ENCODE data around the gene UBE2E2. TPM values are rescaled to one million over a fixed set of nuclear protein-coding genes. Genes with fewer than 3 reads are reported as not detected.
"Not testable (repeated sequence)": the region's sequence is repeated elsewhere in the genome, so short reads cannot be mapped to it uniquely, and the experiment has no call there.

The UBE2E2 gene
- total and polyA plus RNA-seq, 7 experiments from 2014 or later, result 2.4 to 28.8 (median 15.3) TPM

- Mint-ChIP-seq H3K9me3 (peaks cover 0 to 3% (median 0%) of the 10 kb centered on the region in 11 donors), H3K27ac (no peak overlapping the region), H3K27me3 (no peaks in the 10 kb centered on the region), H3K36me3 (peaks cover 0 to 8% (median 4%) of the 10 kb centered on the region in 5 donors), H3K4me1 (peaks cover 0 to 21% (median 12%) of the 10 kb centered on the region in 7 donors), H3K4me3 (no peak overlapping the region)
- ATAC-seq (no peak), DNase-seq (no peak)
- no peak overlapping the region for H3K27ac ChIP-seq (ENCODE audit: low read depth, low read length)
- H3K4me1 ChIP-seq (ENCODE audit: control insufficient read depth in 2 of 2, insufficient read depth in 2 of 2, low read length in 2 of 2), result peaks cover 0 to 2% of the 10 kb centered on the region in 2 donors
- H3K4me3 ChIP-seq (ENCODE audit: low read length), result no peak overlapping the region
- intact Hi-C loops (cut with micrococcal nuclease), result no loop called here
- no peaks in the 10 kb centered on the region for H3K36me3 ChIP-seq (ENCODE audit: control insufficient read depth in 2 of 3, insufficient read depth in 3 of 3, low read length in 3 of 3)
- CTCF ChIA-PET, result no interaction called here
- H3K9me3 ChIP-seq (ENCODE audit: control insufficient read depth in 2 of 3, low read length in 3 of 3), result no peaks in the 10 kb centered on the region
- POLR2A ChIA-PET, result interaction anchor here (0.8 to 1.1 kb wide), 2 partner anchors 13 to 495 kb away, joined by 3 read pairs; no protein-coding TSS in a partner anchor
- H3K27me3 ChIP-seq (ENCODE audit: control insufficient read depth in 2 of 2, insufficient read depth in 2 of 2, low read length in 2 of 2), result no peaks in the 10 kb centered on the region
These were observed 127.4 kb downstream of the UBE2E2 start for GRCh38 chr3:23330568-23330967.

GRCh38 chr3:23331141-23331935, 128.2 kb downstream of the UBE2E2 start:
- Mint-ChIP-seq H3K36me3 (peaks cover 0 to 8% (median 4%) of the 10 kb centered on the region in 5 donors), H3K4me3 (no peak overlapping the region), H3K4me1 (peaks cover 0 to 15% (median 9%) of the 10 kb centered on the region in 7 donors), H3K27ac (no peak overlapping the region), H3K27me3 (no peaks in the 10 kb centered on the region), H3K9me3 (peaks cover 0 to 3% (median 0%) of the 10 kb centered on the region in 11 donors)
- no peaks in the 10 kb centered on the region for H3K4me1 ChIP-seq (ENCODE audit: control insufficient read depth in 2 of 2, insufficient read depth in 2 of 2, low read length in 2 of 2)
- ChIA-PET POLR2A (interaction anchor here (0.8 kb wide), 1 partner anchor 494 kb away, joined by 3 read pairs; no protein-coding TSS in a partner anchor), CTCF (no interaction called here)
- no peak overlapping the region for H3K27ac ChIP-seq (ENCODE audit: low read depth, low read length)
- H3K9me3 ChIP-seq (ENCODE audit: control insufficient read depth in 2 of 3, low read length in 3 of 3), result no peaks in the 10 kb centered on the region
- no peak for DNase-seq
- intact Hi-C loops (cut with micrococcal nuclease), result no loop called here
- no peak overlapping the region for H3K4me3 ChIP-seq (ENCODE audit: low read length)
- no peaks in the 10 kb centered on the region for H3K36me3 ChIP-seq (ENCODE audit: control insufficient read depth in 2 of 3, insufficient read depth in 3 of 3, low read length in 3 of 3)
- no peak for ATAC-seq
- no peaks in the 10 kb centered on the region for H3K27me3 ChIP-seq (ENCODE audit: control insufficient read depth in 2 of 2, insufficient read depth in 2 of 2, low read length in 2 of 2)

DNA sequence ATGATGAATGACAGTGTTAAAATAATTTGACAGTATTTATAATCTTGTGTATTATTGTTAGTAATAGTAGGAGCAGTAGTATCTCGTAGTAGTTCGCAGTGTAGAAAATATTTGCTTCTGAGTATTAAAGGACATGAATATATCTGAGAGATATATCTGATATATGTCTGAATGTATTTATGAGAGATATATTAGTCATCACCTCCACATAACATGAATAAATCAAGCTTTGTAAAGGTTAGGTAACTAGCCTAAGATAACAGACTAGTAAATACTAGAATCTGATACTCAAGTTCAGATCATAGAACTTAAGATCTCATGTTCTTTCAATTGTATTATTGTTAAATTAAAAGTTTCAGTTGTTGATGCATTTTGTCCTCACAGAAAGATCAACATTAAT, 130.5 kb downstream of the UBE2E2 start:
- DNase-seq (no peak), ATAC-seq (no peak)
- Histone ChIP-seq H3K4me3 (ENCODE audit: low read length) (no peak overlapping the region), H3K27ac (ENCODE audit: low read depth, low read length) (no peak overlapping the region), H3K36me3 (ENCODE audit: control insufficient read depth in 2 of 3, insufficient read depth in 3 of 3, low read length in 3 of 3) (no peaks in the 10 kb centered on the region), H3K4me1 (ENCODE audit: control insufficient read depth in 2 of 2, insufficient read depth in 2 of 2, low read length in 2 of 2) (no peaks in the 10 kb centered on the region), H3K27me3 (ENCODE audit: control insufficient read depth in 2 of 2, insufficient read depth in 2 of 2, low read length in 2 of 2) (no peaks in the 10 kb centered on the region), H3K9me3 (ENCODE audit: control insufficient read depth in 2 of 3, low read length in 3 of 3) (no peaks in the 10 kb centered on the region)
- ChIA-PET CTCF (no interaction called here), POLR2A (no interaction called here)
- intact Hi-C loops (cut with micrococcal nuclease), result no loop called here
- Mint-ChIP-seq H3K27me3 (no peaks in the 10 kb centered on the region), H3K27ac (no peak overlapping the region), H3K36me3 (peaks cover 0 to 8% (median 4%) of the 10 kb centered on the region in 5 donors), H3K9me3 (peaks cover 0 to 1% (median 0%) of the 10 kb centered on the region in 11 donors), H3K4me1 (peaks cover 0 to 20% (median 5%) of the 10 kb centered on the region in 7 donors), H3K4me3 (no peak overlapping the region)

GRCh38 chr3:23336853-23337252, 133.7 kb downstream of the UBE2E2 start:
- H3K27me3 Mint-ChIP-seq; H3K27ac Mint-ChIP-seq; H3K4me3 ChIP-seq (ENCODE audit: low read length); H3K27ac ChIP-seq (ENCODE audit: low read depth, low read length); ATAC-seq; H3K4me1 ChIP-seq (ENCODE audit: control insufficient read depth in 2 of 2, insufficient read depth in 2 of 2, low read length in 2 of 2); H3K9me3 ChIP-seq (ENCODE audit: control insufficient read depth in 2 of 3, low read length in 3 of 3); POLR2A ChIA-PET; intact Hi-C loops (cut with micrococcal nuclease); H3K36me3 ChIP-seq (ENCODE audit: control insufficient read depth in 2 of 3, insufficient read depth in 3 of 3, low read length in 3 of 3); H3K27me3 ChIP-seq (ENCODE audit: control insufficient read depth in 2 of 2, insufficient read depth in 2 of 2, low read length in 2 of 2); H3K9me3 Mint-ChIP-seq; H3K36me3 Mint-ChIP-seq; H3K4me3 Mint-ChIP-seq; DNase-seq: not testable (repeated sequence)
- CTCF ChIA-PET, result interaction anchor here (0.6 kb wide), 1 partner anchor 264 kb away, joined by 3 read pairs; no protein-coding TSS in a partner anchor
- peaks cover 0 to 31% (median 16%) of the 10 kb centered on the region in 7 donors for H3K4me1 Mint-ChIP-seq

- Histone ChIP-seq H3K4me1 (ENCODE audit: control insufficient read depth in 2 of 2, insufficient read depth in 2 of 2, low read length in 2 of 2) (no peaks in the 10 kb centered on the region), H3K27ac (ENCODE audit: low read depth, low read length) (no peak overlapping the region), H3K4me3 (ENCODE audit: low read length) (no peak overlapping the region), H3K9me3 (ENCODE audit: control insufficient read depth in 2 of 3, low read length in 3 of 3) (no peaks in the 10 kb centered on the region), H3K36me3 (ENCODE audit: control insufficient read depth in 2 of 3, insufficient read depth in 3 of 3, low read length in 3 of 3) (no peaks in the 10 kb centered on the region), H3K27me3 (ENCODE audit: control insufficient read depth in 2 of 2, insufficient read depth in 2 of 2, low read length in 2 of 2) (no peaks in the 10 kb centered on the region)
- H3K4me3 Mint-ChIP-seq, result peak overlapping the region in 1 of 10 donors; percentile 51
- H3K4me1 Mint-ChIP-seq, result peaks cover 0 to 39% (median 19%) of the 10 kb centered on the region in 7 donors
- H3K9me3 Mint-ChIP-seq, result peaks cover 0 to 1% (median 0%) of the 10 kb centered on the region in 11 donors
- H3K36me3 Mint-ChIP-seq, result peaks cover 0 to 10% (median 5%) of the 10 kb centered on the region in 5 donors
- H3K27me3 Mint-ChIP-seq, result peaks cover 0 to 4% (median 0%) of the 10 kb centered on the region in 5 donors
- intact Hi-C loops (cut with micrococcal nuclease), result no loop called here
- H3K27ac Mint-ChIP-seq, result no peak overlapping the region
- DNase-seq (no peak), ATAC-seq (no peak)
- ChIA-PET POLR2A (no interaction called here), CTCF (interaction anchor here (0.7 kb wide), 1 partner anchor 121 kb away, joined by 4 read pairs; no protein-coding TSS in a partner anchor)
These were observed 138.2 kb downstream of the UBE2E2 start for GRCh38 chr3:23341147-23341838.

DNA sequence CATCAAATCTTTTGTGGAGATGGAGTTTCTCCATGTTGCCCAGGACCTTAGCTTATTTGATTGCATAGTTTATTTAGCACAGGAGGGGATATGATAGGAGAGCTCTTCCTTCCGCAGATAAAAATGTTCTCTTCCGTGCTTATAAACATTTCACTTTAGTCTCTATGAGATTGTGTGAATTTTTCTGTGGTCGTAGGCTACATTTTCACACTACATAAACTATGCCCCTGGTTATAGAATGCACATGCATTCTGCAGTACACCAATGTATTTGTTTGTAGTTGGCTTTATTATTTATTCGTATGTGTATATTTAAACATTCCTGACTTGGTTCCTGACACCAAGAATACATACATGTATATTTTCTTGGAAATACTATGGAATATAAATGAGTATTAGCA, 139.2 kb downstream of the UBE2E2 start:
- H3K4me1 ChIP-seq (ENCODE audit: control insufficient read depth in 2 of 2, insufficient read depth in 2 of 2, low read length in 2 of 2), result no peaks in the 10 kb centered on the region
- H3K4me1 Mint-ChIP-seq, result peaks cover 0 to 37% (median 19%) of the 10 kb centered on the region in 7 donors
- POLR2A ChIA-PET, result no interaction called here
- H3K36me3 Mint-ChIP-seq, result peaks cover 0 to 13% (median 9%) of the 10 kb centered on the region in 5 donors
- no peak overlapping the region for H3K4me3 ChIP-seq (ENCODE audit: low read length)
- H3K36me3 ChIP-seq (ENCODE audit: control insufficient read depth in 2 of 3, insufficient read depth in 3 of 3, low read length in 3 of 3), result no peaks in the 10 kb centered on the region
- H3K27me3 Mint-ChIP-seq, result peaks cover 0 to 4% (median 0%) of the 10 kb centered on the region in 5 donors
- H3K9me3 Mint-ChIP-seq, result peaks cover 0 to 7% (median 1%) of the 10 kb centered on the region in 11 donors
- intact Hi-C loops (cut with micrococcal nuclease), result no loop called here
- no peaks in the 10 kb centered on the region for H3K9me3 ChIP-seq (ENCODE audit: control insufficient read depth in 2 of 3, low read length in 3 of 3)
- no peak overlapping the region for H3K27ac ChIP-seq (ENCODE audit: low read depth, low read length)
- H3K27me3 ChIP-seq (ENCODE audit: control insufficient read depth in 2 of 2, insufficient read depth in 2 of 2, low read length in 2 of 2), result no peaks in the 10 kb centered on the region
- DNase-seq, result no peak
- H3K27ac Mint-ChIP-seq, result no peak overlapping the region
- CTCF ChIA-PET, result no interaction called here
- ATAC-seq, result no peak
- no peak overlapping the region for H3K4me3 Mint-ChIP-seq
